GM12891 (cell line): ENCODE data around the gene WDR46.

ENCODE experiments used
- DNase-seq: peaks from one replicate; pipeline ENCODE4 v3.0.0; 2011; ENCODE audit warnings: low spot score; ENCODE audit not compliant: insufficient read length
- FAIRE-seq: peaks from 2 replicates; lab custom pipeline; 2011; peaks lifted over from hg19 to GRCh38; lab: Jason Lieb, UNC
- PAX5 ChIP-seq: IDR thresholded peaks from 2 replicates; pipeline ENCODE4 v1.6.1; 2011; ENCODE audit warnings: low read length, moderate library complexity, mild to moderate bottlenecking; ENCODE audit not compliant: insufficient read depth, severe bottlenecking
- POLR2A ChIP-seq: IDR thresholded peaks from 2 replicates; pipeline ENCODE4 v1.6.1; 2011; ENCODE audit warnings: low read depth, low read length, control low read depth
- POLR2AphosphoS5 ChIP-seq: IDR thresholded peaks from 2 replicates; pipeline ENCODE4 v1.6.1; 2011; ENCODE audit warnings: low read depth, low read length, control low read depth
- POU2F2 ChIP-seq: IDR thresholded peaks from 2 replicates; pipeline ENCODE4 v1.6.1; 2011; ENCODE audit warnings: low read depth, mild to moderate bottlenecking, control low read depth, low read length, moderate library complexity
- SPI1 ChIP-seq: IDR thresholded peaks from 2 replicates; pipeline ENCODE4 v1.6.1; 2011; ENCODE audit warnings: low read depth, low read length, control low read depth
- TAF1 ChIP-seq: IDR thresholded peaks from 2 replicates; pipeline ENCODE4 v1.6.1; 2011; ENCODE audit warnings: low read depth, low read length, control low read depth

WDR46 gene

DNA sequence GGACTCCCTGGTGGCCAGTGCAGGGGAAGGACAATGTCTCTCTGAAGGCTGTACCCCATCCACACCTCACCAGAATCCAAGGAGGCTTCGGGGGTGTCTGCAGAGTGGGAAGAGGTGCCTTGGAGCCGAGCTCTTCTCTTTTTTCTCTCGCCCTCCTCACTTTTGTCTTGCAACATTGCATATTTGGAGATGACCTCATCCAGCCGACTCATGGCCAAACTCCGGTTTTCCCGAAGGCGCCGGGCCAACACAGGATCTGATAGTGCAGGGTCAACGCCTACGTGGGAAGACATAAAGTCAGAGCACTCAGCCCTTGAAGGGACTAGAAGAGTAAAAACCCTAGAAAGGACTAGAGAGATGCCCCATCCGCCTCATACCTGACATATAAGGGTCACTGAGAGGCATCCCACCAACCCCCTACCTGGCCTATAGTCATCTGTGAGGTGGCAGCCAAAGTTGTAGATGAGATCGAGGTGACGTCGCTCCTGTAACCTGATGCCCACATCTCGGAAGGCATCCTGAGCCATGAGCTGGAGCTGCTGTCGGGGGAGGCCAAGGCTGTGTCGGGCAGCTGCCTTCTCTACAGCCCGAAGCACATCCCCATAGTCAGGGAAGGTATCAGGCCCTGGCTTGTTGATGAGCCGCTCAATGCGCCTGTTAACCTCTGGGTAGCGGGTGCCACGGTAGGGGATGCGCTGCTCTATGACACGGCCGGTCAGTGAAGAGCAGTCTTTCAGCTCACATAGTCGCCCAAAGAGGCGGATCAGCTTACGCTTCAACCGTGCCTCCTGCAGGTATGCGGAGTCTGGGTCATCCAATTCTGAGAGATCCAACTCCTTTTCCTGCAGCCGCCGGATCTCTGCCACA is 31.5 kb upstream of the WDR46 start:
- TF ChIP-seq POLR2A (no peak), POLR2AphosphoS5 (no peak), POU2F2 (no peak), SPI1 (no peak), TAF1 (no peak), PAX5 (no peak)
- no peak for FAIRE-seq
- DNase-seq, result no peak

DNA sequence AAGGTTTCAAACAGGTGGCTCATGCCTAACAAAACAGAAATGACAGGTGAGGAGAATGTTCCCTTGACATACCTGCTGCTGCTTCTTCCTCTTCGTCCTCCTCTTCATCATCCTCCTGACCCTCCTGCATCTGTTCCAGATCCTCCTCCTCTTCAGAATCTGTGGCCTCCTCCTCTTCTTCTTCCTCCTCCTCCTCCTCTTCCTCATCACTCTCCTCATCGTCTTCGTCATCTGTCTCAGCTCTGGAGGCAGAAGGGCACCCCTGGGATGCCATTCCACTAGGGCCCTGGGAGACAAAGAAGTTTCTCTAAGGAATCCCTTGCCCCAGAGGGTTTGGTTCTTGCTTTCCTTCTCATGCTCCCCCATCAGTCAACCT is 30.9 kb upstream of the WDR46 start:
- FAIRE-seq, result no peak
- TF ChIP-seq POLR2AphosphoS5 (no peak), TAF1 (no peak), POLR2A (no peak), POU2F2 (no peak), SPI1 (no peak), PAX5 (no peak)
- no peak for DNase-seq

DNA sequence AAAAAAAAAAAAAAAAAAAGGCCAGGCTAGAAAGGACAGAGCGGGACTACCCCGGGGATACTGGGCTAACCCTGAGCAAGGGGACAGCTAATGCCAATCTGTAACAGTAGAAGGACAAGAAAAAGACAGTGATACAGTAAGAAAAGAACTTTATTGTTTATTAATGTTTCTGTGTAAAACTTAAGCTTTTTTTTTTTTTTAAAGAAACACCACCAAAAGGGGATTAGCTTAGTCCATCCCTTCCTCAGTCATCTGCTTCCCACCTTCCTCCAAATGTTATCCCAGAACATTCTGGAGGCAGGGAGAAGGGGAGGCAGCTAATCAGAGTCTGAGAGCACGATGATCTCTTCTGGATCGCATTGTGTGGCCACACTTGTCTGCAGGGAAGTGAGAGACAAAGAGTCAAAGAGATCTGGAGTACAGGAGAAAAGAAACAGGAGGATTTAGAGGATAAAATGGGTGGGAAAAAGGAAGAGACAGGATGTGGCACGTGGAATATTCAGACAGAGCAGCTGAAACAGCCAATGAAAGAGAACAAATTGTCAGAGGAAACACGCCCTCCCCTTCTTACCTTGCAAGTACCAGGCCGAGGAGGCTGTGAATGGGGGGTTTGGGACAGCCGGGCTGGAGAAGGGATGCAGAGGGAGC is 29.5 kb upstream of the WDR46 start:
- no peak for DNase-seq
- TF ChIP-seq TAF1 (no peak), SPI1 (no peak), POLR2AphosphoS5 (no peak), PAX5 (no peak), POLR2A (no peak), POU2F2 (no peak)
- no peak for FAIRE-seq

DNA sequence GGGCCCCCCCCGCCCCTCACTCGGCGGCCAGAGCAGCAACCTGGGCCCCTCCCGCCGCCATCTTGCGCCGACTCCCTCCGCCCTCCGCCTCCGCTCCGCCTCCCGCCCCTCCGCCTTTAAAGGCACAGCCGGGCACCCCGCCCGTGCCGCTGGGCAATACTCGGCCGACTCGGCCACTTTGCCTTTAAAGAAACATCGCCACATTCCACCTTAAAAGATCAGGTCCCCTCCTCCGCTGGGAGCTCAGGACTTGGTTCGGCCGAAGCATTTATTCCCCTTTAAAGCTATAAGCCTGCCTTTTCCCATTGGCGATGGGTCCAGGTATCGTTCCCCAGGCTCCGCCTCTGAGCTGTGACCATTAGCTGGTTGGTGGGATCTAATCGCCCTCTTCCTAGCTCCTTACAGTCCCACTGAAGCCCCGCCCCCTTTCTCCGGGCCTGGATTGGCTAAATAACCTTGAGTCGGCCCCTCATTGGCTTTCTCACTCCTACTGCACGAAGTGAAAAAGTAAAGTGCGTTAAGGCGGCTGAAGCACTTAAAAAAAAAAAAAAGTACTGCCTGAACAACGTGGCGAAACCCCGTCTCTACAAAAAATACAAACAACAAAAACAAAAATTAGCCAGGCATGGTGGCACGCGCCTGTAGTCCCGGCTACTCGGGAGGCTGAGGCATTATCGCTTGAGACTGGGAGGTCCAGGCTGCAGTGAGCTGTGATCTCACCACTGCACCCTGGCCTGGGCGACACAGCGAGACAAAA is 28.8 kb upstream of the WDR46 start, which contains the start of gene ZBTB22:
TSS of gene ZBTB22 (minus strand) at position 76 of the 757 bp plus-strand sequence. CDS start 828 bp downstream, outside the sequence.
- peak; percentile 73 for DNase-seq
- FAIRE-seq, result peak; percentile 80
- TF ChIP-seq POLR2A (peak; percentile 44; the same call in 1 of the 2 replicates), TAF1 (no peak)

DNA sequence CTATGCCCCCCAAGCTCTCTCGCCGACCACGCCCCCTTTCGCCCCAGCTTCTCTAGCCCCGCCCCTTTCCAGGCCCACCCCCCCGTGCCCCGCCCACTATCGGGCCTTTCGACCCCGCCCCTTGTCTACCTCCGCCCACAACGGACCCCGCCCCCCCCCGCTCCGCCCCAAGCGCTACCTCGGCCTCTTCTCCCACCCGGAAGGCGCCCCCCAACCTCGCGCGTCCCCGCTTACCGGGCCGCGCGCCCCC is 28.3 kb upstream of the WDR46 start:
- DNase-seq (no peak), FAIRE-seq (no peak)
- TF ChIP-seq POU2F2 (no peak), POLR2AphosphoS5 (no peak), TAF1 (no peak), POLR2A (no peak), PAX5 (no peak), SPI1 (no peak)

DNA sequence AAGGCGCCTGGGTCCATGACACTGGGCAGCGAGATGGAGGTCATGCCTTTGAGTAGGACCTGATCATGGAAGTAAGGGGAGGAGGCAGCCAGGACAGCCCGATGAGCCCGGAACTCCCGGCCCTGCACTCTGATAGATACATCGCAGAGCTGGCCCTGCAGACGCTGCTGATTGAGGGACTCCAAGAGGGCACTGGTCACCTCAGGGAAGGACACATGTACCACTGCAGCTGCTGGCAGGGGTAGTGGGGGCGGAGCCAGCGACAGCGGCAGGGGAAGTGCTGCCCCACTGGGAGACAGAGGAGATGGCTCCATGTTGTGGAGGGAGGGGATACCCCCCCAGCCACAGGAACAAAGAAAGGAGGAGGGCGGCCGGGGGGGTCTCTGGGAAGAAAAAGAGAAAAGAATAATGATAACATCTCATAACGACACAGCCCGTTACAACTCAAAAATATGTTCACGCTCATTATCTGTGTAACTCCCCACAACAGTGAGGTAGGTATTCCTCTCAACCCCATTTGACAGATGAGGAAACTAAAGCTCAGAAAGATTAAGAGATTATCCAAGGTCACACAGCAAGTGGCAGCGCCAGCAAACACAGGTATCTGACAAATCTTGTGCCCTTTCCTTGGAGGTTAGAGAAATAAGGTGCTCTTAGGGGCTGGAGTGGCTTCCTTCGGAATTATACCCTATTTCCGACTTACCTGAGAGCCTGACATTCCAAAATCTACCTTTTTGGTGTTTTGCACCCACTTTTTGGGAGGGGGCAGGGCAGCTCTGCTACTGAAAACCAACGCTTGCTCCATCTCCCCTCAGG is 27.8 kb upstream of the WDR46 start:
- no peak for TF ChIP-seq POLR2A
- TF ChIP-seq POLR2AphosphoS5, result no peak
- TF ChIP-seq SPI1, result no peak
- no peak for TF ChIP-seq TAF1
- TF ChIP-seq POU2F2, result no peak
- no peak for TF ChIP-seq PAX5
- FAIRE-seq (no peak), DNase-seq (no peak)

DNA sequence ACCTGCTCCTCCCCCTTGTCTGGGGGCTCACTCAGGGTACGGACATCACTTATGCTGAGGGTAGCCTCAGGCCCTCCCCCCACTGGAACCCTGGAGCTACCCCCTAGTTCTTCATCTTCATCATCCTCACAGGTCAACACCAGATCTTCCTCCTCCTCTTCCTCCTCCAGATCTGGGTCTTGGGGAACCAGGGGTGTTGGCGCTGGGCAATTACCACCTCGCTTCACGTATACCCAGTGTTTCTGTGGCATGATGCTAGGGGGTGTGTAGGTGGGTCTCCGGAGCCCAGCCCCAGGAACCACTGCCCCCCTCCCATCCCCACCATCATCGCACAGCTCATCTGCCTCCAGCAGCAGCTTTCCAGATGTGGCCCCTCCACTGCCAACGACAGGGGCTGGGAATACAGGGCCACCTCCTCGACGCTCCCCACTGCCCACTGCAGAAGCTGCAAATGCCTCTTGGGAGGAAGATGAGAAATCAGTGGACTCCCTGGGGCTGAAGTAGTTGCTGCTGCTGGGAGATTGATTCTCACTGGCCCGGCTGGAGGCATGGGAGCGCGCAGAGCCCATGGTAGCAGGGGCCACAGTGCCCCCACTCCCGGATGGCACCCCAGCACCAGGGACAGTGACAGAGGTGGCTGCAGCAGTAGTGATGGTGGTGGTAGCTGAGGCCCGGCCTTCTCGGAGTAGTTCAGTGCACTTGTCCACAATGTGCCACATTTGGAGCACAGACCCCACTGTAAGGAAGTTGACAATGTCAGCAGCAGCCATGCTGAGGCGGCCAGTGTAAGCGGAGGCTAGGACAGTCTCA is 27.0 kb upstream of the WDR46 start:
- TF ChIP-seq TAF1 (no peak), POU2F2 (no peak), SPI1 (no peak), POLR2A (no peak), POLR2AphosphoS5 (no peak)
- DNase-seq (no peak), FAIRE-seq (no peak)

DNA sequence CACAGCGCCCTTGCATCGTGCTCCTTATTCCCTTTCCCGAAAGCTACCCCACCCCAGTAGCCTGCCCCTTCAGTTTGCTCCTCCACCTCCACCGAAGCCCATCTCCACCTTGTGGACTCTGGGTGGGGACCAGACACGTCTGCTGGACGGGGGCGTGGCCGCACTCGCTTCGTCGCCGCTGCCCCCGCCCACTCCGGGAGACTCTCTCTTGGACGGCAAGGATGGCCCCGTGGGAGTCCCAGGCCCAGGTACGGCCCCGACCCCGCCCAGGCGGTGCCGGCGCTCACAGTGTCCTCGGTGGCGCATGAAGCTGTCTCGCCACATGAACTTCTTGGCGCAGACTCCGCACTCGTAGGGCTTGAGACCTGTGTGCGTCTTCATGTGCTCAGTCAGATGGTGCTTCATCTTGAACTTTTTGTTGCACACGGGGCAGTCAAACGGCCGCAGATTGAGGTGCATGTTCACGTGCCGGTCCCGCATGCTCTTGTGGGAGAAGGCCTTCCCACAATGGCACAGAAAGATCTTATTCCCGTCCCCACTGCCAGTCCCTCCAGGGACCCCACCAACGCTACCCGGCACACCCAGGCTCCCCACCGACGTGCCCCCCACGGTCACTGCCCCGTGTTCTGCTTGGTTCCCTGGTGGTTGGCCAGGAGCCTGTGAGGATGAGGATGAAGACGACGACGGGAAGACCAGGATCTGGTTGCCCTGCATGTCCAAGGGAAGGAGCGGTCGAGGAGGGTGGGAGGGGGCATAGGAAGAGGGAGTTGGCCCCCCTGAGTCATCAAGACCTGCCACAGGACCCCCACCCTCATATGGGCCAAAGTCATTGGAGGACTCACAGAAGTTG is 26.1 kb upstream of the WDR46 start:
- TF ChIP-seq POU2F2, result no peak
- DNase-seq (no peak), FAIRE-seq (no peak)
